Fibroblast of lung (primary cell): ENCODE results near the gene R3HCC1L.

ENCODE experiments used
- EZH2 ChIP-seq: IDR thresholded peaks from 2 replicates; pipeline ENCODE4 v1.5.1; 2012; ENCODE audit warnings: low read length, control low read depth, mild to moderate bottlenecking; ENCODE audit errors: missing control alignments
- TF ChIP-seq, protein P1 (sequence below), 2 donors: IDR thresholded peaks in 1 of 2; conservative IDR thresholded peaks in 1 of 2; 1 replicate in 1 of 2; 2 replicates in 1 of 2; pipeline ENCODE4 v1.5.1; 2011 to 2012; ENCODE audit warnings: low read length in 2 of 2, control low read depth in 1 of 2, inconsistent platforms in 1 of 2, low read depth in 1 of 2, mild to moderate bottlenecking in 1 of 2

DNA sequence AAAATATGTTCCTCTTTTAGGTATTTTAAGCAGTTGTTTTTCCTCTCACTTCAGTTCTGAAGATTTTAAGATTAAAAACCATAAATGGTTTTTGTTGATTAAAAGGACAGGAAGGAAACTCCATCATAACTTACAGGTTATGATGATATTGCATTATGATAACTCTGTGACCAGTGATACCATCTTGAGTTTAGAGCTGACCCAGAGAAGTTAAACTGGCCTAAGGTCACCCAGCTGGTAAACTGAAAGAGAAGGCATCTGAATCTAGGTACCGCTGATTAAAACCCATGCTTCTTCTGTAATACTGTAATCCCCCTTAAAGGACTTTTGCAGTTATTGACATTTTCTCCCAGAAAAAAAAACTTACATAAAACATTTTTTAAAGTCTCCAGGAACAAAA is 103.9 kb downstream of the R3HCC1L start:
- TF ChIP-seq EZH2: no peak
- TF ChIP-seq, protein P1, sequence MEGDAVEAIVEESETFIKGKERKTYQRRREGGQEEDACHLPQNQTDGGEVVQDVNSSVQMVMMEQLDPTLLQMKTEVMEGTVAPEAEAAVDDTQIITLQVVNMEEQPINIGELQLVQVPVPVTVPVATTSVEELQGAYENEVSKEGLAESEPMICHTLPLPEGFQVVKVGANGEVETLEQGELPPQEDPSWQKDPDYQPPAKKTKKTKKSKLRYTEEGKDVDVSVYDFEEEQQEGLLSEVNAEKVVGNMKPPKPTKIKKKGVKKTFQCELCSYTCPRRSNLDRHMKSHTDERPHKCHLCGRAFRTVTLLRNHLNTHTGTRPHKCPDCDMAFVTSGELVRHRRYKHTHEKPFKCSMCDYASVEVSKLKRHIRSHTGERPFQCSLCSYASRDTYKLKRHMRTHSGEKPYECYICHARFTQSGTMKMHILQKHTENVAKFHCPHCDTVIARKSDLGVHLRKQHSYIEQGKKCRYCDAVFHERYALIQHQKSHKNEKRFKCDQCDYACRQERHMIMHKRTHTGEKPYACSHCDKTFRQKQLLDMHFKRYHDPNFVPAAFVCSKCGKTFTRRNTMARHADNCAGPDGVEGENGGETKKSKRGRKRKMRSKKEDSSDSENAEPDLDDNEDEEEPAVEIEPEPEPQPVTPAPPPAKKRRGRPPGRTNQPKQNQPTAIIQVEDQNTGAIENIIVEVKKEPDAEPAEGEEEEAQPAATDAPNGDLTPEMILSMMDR (conservative IDR thresholded peaks at IDR 0.05 in 1 of 2, IDR thresholded peaks at IDR 0.05 in 1 of 2; ENCODE audit: low read depth in 1 of 2, low read length in 2 of 2): no peak
